Measurements from ENCODE around the gene OR11H12.
"Not testable (repeated sequence)": the region's sequence is repeated elsewhere in the genome, so short reads cannot be mapped to it uniquely, and the experiment has no call there.

OR11H12 gene

GRCh38 chr14:18600817-18601216 lies at the start of gene OR11H12:
Gene OR11H12 (plus strand): TSS chr14:18601117. CDS start chr14:18601117, 0 bp downstream.
- not testable (repeated sequence) for DNase-seq (ENCODE audit: low read depth in 3 of 3)

GRCh38 chr14:18582908-18583307 lies 18.0 kb upstream of the OR11H12 start:
- not testable (repeated sequence) for DNase-seq (ENCODE audit: low read depth in 3 of 3)

GRCh38 chr14:18626610-18627213 lies 25.8 kb downstream of the OR11H12 start:
- DNase-seq (ENCODE audit: low read depth in 3 of 3) = not testable (repeated sequence)

GRCh38 chr14:18636066-18636465 lies 35.1 kb downstream of the OR11H12 start:
- not testable (repeated sequence) for DNase-seq (ENCODE audit: low read depth in 3 of 3)

GRCh38 chr14:18638032-18638431 lies 37.1 kb downstream of the OR11H12 start:
- DNase-seq (ENCODE audit: low read depth in 3 of 3) = not testable (repeated sequence)

GRCh38 chr14:18638785-18639184 lies 37.9 kb downstream of the OR11H12 start:
- not testable (repeated sequence) for DNase-seq (ENCODE audit: low read depth in 3 of 3)

GRCh38 chr14:18646075-18646730 lies 45.3 kb downstream of the OR11H12 start:
- not testable (repeated sequence) for DNase-seq (ENCODE audit: low read depth in 3 of 3)

All from stimulated activated CD4-positive, alpha-beta T cell treated with anti-CD3 and anti-CD28 coated beads, TNF-alpha, amount 100 ng/mL, for 24 hours (primary cell).